Stimulated activated CD4-positive, alpha-beta T cell treated with anti-CD3 and anti-CD28 coated beads, Interleukin-12 subunit alpha, Interleukin-12 subunit beta, amount 100 ng/mL, for 48 hours (primary cell): ENCODE results near the gene SHISA6.

Experiments
- DNase-seq, 3 donors: peaks; one replicate each; pipeline ENCODE4 v3.0.0-alpha.2; 2020; ENCODE audit warnings: low read depth in 2 of 3, low spot score in 1 of 3

Gene SHISA6

DNA sequence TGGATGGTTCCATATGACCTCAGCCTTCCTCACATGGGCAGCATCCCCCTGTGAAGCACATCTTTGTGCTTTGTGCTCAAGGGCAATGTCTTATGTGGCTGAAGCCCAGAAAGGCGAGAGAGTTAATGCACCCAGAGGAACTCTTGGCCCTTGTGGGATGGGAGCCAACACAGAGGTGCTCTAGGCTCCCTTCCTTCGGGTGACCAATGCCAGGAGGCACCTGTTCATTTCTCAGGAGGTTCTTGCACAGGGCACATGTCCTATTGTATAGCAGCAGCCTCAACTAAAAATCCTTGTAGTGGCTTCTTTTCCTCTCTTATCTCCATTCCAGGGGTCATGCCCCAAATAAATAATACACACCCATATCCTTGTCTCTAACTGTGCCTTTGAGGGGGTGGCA is 273.6 kb downstream of the SHISA6 start:
- no peak for DNase-seq

DNA sequence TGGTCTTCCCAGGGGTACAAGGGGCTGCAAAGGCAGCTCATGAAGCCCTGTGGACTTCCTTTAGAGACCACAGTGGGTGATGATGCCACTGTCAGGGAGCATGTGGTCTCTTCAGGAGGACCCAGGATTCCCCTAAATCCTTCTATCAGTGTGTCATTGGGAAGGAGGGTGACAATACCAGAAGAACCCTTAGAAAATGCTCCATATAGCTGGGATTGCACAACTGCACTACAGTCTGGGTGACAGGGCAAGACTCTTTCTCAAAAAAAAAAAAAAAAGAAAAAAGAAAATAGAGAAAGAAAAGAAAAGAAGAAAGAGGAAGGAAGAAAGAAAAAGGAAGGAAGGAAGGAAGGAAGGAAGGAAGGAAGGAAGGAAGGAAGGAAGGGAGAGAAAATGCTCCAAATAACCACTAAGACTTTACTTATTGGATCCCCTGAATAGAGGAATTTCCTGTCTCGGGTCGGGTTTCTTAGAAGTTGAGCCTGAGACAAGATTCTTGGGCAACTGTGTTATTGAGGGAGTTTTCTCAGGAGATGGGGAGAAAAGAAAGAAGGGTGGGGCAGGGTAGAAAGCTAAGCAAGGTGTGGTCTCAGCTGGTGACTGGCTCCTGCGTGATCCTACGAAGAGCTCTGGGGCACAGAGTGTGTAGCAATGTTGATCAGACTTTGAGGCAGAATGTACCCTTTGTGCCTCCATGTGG is 274.1 kb downstream of the SHISA6 start:
- no peak for DNase-seq

DNA sequence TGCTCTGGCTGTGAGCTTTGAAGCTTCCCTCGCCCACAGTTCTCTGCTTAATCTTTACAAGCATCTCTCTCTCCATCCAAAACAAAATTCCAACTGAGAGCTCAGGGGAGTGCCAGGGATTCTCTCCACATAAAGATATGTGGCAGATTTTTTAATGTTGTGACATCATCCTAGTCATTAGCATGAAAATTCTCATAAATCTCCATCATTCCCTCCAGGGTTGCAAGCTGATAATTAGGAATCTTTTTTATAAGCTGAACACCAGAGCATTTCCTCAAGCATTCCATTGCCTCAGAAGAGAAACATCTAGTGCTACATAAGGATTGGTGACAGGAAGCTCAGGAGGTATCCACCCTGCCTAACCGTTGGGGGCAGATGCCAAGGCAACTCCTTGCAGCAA is 274.9 kb downstream of the SHISA6 start:
- DNase-seq: no peak

DNA sequence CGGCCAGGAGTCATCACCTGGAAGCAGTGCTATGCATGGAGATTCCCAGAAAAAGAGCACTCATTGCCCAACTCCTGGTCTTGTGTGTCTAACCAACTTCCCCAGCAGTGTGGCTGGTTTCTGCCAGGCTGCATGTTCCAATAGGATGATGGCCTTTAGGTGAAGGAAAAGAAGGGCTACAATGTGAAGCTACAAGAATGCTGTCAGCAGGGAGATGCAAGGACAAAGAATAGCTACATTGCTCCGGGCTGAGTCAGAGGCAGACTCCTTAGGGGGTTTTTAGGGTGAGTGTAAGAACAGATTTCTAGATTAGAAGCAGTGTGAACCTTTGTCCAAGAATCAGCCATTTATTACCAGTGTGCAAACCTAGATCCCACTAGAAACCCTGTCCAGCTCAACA is 294.2 kb downstream of the SHISA6 start:
- DNase-seq: no peak

DNA sequence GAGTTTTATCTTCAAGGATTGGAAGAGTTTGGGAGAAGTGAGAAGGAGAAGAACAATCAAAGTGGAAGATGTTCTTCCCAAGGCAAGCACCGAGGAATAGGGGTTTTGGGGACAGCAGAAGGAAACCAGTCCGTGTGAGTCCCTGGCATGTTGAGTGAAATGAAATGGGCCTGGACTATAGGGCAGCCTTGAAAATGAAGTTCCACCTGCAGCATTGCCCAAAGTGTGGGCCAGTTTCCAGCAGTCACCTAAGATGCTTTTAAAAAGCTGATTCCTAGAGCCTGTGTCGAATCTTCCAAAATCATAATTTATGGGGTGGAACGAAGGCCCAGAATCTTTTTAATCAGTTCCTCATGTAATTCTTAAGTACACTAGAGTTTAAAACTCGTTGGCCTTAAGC is 297.4 kb downstream of the SHISA6 start:
- no peak for DNase-seq

DNA sequence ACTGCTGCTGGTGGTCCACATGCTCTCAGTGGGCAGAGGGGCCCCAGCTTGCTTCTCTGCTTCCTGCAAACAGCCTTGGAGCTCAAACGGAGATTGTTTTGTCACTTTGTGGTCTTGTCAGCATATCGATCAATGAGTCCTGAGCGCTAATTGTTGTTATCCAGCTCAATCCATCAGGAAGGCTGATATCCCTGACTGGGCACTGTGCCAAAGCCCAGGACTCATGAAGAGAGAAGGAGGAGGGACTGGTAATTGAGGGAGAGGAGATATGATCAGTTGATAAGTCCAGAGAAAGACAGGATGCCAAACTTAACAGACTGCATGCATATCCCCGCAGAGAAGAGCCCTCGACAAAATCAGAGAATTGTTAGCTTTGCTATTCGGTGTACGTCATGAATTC is 298.6 kb downstream of the SHISA6 start:
- no peak for DNase-seq

DNA sequence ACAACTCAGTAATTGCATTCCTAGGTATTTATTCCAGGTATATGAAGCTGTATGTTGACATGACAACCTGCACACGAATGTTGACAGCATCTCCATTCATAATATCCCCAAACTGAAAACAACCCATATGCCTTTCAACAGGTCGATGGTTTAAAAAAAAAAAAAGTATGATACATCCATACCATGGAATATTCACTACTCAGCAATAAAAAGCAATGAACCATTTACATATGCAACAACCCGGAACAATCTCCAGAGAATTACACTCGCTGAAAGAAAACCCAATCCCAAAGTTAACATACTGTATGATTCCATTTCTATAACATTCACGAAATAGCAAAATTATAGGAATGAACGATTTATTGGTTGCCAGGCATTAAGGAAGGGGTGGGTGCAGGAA is 304.0 kb downstream of the SHISA6 start:
- DNase-seq: no peak

DNA sequence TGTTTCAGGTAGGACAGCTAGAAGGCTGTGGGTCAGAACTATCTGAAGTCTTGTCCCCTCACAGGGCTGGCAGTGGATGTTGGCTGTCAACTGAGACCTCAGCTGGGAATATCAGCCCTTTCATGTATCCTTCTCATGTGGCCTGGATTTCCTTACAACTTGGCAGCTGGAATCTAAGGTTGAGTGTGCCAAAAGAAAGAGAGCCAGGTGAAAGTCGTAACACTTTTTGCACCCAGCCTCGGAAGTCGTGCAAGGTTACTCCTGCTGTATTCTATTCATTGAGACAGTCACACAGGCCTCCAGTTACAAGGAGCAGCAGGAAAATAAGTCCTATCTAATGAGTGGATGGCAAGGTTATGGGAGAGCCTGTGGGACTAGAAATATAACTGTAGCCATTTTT is 304.7 kb downstream of the SHISA6 start:
- no peak for DNase-seq

DNA sequence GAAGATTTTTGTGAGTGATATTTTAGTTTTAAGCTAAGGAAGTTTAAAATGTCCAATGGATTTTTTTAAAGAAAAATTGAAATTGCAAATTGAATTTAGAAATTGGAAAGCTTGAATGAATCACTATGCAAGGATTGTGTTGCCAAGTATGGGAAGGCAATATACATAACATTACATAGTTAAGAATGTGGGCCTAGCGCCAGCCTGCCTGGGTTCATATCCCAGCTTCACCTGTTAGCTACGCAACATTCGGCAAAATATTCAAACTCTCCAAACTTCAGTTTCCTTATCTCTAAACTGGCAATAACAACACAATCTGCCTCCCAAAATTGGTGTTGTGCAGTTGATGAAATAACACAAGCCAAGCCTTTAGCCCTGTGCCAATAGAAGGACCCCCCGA is 306.8 kb downstream of the SHISA6 start:
- DNase-seq: no peak

DNA sequence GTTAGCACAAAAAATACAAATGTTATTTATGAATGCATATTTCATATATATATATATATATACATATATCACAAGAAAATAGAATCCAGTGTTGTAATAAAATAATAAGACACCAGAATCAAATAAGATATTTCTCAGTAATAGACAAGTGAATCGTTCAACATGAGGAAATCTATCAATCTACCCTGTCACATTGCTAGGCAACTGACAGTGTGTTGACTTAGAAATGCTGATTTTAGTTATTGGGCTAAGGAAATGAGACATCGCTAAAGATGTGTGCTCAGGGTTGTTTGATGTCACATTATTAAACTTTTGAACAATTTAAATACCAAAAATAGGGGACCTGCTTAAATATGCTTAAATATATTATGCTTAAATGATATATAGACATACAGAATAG is 307.4 kb downstream of the SHISA6 start:
- no peak for DNase-seq

DNA sequence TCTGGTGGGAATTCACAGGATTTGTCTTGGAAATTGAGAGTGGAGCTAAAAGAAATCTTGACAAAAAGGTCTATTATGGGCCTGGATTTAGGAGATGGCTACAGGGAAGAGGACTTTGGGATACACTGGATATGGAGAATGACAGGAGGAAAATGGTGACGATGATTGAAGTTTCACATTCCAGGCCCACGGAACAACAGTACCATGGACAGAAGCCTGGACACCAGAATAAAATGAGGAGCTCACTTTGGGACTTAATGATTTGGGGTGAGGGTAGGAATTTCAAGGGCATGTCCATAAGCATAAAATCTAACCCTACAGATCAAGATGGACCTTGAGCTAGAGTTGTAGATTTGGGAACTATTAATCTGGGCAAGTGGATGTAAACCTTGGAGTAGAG is 309.4 kb downstream of the SHISA6 start:
- DNase-seq: no peak

DNA sequence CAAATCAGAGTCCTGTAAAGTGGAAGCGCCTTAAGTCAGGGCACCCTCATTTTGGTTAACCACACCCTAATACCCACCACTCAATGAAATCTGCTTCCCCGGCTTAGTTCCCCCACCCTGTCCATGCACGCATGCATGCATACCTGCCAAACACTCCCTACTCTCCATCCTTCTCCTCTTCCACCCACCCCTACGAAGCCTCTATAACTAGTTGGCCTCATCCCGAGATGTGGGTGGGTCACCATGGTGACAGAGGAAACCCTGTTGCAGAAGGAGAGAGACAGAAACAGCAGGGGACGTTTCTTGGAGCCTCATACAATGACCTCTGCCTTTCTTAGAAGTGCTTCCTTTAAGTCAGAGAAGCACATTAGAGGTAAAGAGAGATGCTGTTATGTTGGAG is 310.4 kb downstream of the SHISA6 start:
- DNase-seq: no peak

DNA sequence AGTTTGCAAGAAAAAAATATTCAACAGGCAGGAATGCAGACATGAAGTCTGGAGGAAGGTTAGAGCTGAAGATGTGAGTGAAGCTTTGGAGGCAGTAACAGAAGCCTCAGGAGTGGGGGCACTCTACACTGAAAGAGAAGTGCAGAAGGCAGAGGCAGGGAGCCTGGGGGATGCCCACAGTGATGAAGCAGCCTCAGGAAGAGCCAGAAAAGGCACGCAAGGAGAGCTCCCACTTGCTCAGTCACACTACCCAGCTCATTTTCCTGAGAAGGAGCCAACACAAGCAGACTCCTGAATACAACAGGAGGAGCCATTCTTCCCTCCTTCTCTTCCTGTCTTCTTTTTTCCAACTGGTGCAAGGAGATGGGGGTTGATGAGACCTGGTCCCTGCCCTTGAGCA is 312.1 kb downstream of the SHISA6 start:
- DNase-seq: no peak

DNA sequence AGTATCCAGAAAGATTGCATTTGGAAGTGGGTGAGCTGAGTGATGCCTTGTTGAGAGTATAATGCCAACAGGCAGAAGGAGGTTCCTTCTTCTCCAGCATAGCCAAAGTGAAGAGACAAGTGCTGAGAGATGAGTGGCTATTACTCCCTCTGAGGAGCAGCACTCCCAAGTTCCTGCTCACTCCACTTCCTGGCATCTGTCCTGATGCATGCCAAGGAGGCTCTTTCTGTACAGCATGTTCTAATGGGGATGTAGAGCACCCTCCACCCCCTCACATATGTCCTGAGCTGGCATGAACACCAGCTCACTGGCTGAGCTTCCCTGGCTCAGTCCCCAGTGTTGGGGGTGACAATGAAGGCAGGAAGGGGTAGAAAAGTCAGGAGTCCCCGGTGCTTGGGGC is 313.0 kb downstream of the SHISA6 start:
- no peak for DNase-seq

DNA sequence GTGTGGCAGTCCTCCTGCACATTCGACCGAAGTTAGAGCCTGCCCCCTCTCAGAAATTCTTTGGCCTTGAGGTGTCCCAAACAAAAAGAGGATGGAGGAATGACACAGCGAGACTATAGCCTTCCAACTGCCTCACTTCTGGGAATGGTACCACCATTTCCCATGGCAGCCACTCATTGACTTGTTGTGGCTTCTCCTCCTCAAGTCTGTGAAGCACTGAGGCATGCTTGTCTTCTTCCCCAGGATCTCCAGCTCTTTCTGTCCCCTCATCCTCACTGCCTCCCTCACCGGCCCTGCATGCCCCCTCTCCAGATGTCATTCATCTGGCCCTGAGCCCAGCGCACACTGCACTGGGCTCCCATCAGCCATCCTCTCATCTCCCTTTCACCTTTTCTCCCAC is 313.5 kb downstream of the SHISA6 start:
- no peak for DNase-seq

DNA sequence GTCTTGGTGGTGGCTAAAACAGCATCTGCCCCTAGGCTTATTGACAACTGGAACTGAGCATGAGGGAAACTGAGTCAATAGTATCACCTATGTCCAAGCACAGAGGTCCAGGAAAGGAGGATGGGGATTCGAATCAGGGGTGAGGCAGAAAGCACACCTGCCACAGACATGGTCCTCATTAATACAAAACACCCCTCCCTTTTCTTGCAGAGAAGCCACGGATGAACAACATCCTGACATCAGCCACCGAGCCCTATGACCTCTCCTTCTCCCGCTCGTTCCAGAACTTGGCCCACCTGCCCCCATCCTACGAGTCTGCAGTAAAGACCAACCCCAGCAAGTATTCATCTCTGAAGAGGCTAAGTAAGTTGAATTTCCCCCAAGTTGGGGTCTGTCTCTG is 314.5 kb downstream of the SHISA6 start:
- no peak for DNase-seq

DNA sequence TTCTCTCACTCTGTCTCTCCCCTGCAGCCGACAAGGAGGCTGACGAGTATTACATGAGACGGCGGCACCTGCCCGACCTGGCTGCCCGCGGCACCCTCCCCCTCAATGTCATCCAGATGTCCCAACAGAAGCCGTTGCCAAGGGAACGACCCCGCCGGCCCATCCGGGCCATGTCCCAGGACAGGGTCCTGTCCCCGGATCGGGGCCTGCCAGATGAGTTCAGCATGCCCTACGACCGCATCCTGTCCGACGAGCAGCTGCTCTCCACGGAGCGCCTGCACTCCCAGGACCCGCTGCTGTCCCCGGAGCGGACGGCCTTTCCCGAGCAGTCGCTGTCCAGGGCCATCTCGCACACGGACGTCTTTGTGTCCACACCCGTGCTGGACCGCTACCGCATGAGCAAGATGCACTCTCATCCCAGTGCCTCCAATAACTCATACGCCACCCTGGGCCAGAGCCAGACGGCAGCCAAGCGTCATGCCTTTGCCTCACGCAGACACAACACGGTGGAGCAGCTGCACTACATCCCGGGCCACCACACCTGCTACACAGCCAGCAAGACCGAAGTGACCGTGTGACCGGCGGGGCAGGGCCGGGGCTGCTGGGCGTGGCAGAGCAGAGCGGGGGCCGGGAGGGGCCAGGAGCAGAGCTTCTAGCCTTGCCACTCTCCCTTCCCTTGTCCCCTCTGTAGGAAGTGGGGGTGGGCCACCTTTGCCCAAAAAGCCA is 316.9 kb downstream of the SHISA6 start:
- no peak for DNase-seq

DNA sequence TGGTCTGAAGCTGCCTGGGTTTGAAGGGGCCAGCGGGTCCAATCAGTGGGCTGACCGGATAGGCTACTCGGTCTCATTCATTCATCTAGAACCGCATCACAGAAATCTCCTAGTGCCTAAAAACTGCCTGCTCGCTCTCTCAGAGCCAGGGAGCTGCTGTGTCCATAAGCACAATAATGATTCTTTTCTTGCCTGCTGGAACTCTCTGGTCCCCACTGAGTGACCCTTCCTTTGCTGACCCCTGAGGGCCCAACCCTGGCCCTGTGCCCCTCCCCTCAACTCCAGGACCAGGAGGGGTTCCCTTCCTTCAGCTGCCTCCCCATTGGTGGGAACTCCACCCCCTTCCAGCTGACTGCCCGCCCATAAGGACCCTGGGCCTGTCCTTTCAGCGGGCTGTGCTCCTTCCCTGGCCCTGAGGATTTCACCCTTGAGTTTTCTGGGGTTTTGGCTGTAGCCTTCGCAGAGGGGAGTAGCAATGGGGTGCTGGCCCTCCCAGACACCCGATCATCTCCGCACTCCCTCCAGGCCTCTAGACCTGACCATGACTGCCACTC is 317.7 kb downstream of the SHISA6 start:
- DNase-seq: no peak

DNA sequence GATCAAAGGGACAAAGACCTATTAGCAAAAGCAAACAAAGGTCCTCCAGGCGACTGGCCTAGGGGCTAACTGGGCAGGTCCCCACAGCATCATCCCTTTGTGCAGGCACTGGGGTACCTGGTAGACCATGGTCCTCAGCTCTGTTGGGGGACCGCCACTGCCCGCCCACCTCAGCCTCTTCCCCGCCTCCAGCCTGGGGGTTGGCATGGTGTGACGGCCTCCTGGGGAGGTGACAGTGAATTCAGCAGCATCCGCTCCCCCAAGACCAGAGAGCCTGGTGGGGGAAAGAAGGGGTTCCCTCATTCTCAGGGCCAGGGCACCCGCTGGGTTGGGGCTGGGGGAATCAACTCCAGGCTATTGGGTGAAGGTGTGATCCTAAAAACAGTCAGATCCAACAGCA is 318.6 kb downstream of the SHISA6 start:
- DNase-seq: no peak

DNA sequence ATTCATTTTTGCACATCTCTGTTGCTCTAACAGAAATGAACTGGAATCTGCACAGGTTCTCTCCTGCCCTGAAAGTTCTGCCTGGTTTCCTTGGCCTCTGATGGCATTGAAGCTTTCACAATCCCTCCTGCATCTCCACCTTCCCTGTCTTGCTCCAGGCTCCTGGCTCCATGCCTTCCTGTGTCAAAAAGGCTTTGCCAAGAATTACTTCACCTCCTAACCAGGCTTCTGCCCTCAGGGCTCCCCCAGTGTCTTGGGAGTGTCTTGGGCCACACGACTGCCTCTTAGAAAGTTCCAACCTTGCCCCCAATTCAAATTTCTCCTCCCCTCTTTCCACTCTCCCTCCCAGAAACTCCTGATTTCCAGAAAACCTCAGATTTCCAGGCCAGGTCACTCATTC is 320.3 kb downstream of the SHISA6 start:
- no peak for DNase-seq

DNA sequence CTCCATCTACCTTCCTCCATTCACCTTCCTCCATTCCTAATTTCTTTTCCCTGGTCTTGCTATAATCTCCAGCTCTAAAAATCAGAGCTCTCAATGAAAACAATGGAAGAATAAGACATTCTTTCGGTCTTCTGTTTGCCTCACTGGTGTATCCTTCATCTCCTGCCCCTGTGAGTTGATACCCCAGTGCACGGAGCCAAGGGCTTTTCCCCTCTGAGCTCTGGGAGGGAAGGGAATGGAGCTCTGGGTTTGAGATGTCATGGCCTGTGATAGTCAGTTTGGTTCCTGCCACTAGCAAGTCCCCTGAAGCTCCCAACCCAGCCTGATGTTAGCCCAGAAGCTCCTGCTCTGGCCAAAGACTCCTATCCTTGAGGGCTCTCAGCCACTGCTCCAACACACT is 320.7 kb downstream of the SHISA6 start:
- DNase-seq: no peak

DNA sequence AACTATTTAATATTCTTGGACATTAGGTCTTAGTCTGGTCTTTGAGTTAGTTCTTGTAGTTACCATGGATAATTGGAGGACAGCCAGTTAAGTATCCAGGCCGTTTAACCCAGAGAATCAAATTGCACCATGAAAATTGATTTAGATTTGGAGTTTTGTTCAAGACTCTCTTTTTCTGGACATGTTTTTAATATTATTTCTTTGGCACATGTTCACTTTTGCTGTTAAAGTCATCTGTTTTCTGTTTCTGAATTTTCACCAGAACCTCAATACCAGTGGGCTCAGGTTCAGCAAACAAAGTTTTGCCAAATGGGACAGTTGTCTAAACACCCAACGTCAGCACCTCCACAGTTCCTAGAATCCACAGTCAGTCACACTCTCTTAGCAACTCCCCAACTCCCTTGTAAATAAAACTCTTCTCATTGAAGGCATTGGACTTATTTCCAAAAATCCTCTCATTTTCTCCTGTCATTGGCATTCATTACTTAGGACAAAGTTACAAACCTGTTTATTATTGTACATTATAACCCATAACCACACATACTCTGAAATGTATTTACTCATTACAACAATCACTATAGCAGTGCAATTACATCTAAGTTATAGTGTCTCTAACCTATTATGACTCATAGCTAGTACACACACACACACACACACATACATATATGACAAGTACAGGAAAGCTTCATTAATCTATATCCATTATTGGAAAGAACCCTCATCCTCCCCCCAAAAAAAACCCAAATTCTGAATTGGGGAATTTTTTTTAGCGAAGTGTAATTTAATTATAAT is 323.8 kb downstream of the SHISA6 start:
- no peak for DNase-seq
